ENCODE results near the gene MAP3K10. TPM values are rescaled to one million over a fixed set of nuclear protein-coding genes. Genes with fewer than 3 reads are reported as not detected.
A peak's percentile ranks its signal among the peaks of the same experiment; 100 is the strongest.
"Not testable (repeated sequence)": the region's sequence is repeated elsewhere in the genome, so short reads cannot be mapped to it uniquely, and the experiment has no call there.

The MAP3K10 gene
- total RNA-seq, 2 experiments from 2014 or later: 19.9 to 25.4 TPM

- ATAC-seq (no peak), DNase-seq (no peak)
- H3K27ac Mint-ChIP-seq: no peak overlapping the region
- no peaks in the 10 kb centered on the region for H3K36me3 Mint-ChIP-seq
- peaks cover 9% of the 10 kb centered on the region for H3K4me1 Mint-ChIP-seq
- no peaks in the 10 kb centered on the region for H3K27me3 Mint-ChIP-seq
- H3K9me3 Mint-ChIP-seq (ENCODE audit: low read depth): no peaks in the 10 kb centered on the region
- no peak overlapping the region for H3K4me3 Mint-ChIP-seq
- CTCF ChIA-PET: interaction anchor here (1.1 to 3.3 kb wide), 4 partner anchors 8 to 34 kb away, joined by 3 to 12 read pairs (median 4); no protein-coding TSS in a partner anchor
Observed at GRCh38 chr19:40157059-40157458, 34.2 kb upstream of the MAP3K10 start.

- H3K27me3 Mint-ChIP-seq: no peaks in the 10 kb centered on the region
- CTCF ChIA-PET: interaction anchor here (0.6 kb wide), 1 partner anchor 185 kb away, joined by 5 read pairs; no protein-coding TSS in a partner anchor
- H3K36me3 Mint-ChIP-seq: no peaks in the 10 kb centered on the region
- H3K27ac Mint-ChIP-seq: no peak overlapping the region
- H3K4me3 Mint-ChIP-seq: no peak overlapping the region
- H3K4me1 Mint-ChIP-seq: peaks cover 12% of the 10 kb centered on the region
- H3K9me3 Mint-ChIP-seq (ENCODE audit: low read depth): no peaks in the 10 kb centered on the region
- DNase-seq: no peak
- no peak for ATAC-seq
Observed at GRCh38 chr19:40159744-40160143, 31.5 kb upstream of the MAP3K10 start.

GRCh38 chr19:40162104-40162503 is 29.1 kb upstream of the MAP3K10 start:
- H3K36me3 Mint-ChIP-seq: no peaks in the 10 kb centered on the region
- CTCF ChIA-PET: interaction anchor here (0.8 kb wide), 1 partner anchor 264 kb away, joined by 3 read pairs; no protein-coding TSS in a partner anchor
- H3K4me3 Mint-ChIP-seq: no peak overlapping the region
- H3K4me1 Mint-ChIP-seq: peaks cover 9% of the 10 kb centered on the region
- ATAC-seq (no peak), DNase-seq (no peak)
- H3K9me3 Mint-ChIP-seq (ENCODE audit: low read depth): no peaks in the 10 kb centered on the region
- H3K27me3 Mint-ChIP-seq: no peaks in the 10 kb centered on the region
- no peak overlapping the region for H3K27ac Mint-ChIP-seq

- Mint-ChIP-seq H3K4me1 (peaks cover 9% of the 10 kb centered on the region), H3K9me3 (ENCODE audit: low read depth) (no peaks in the 10 kb centered on the region), H3K27ac (no peak overlapping the region), H3K36me3 (no peaks in the 10 kb centered on the region), H3K27me3 (no peaks in the 10 kb centered on the region), H3K4me3 (no peak overlapping the region)
- ATAC-seq: no peak
- CTCF ChIA-PET: interaction anchor here (2.8 kb wide), 1 partner anchor 20 kb away, joined by 30 read pairs; no protein-coding TSS in a partner anchor
- no peak for DNase-seq
Observed at GRCh38 chr19:40163541-40164129, 27.6 kb upstream of the MAP3K10 start.

- Mint-ChIP-seq H3K36me3 (no peaks in the 10 kb centered on the region), H3K9me3 (ENCODE audit: low read depth) (no peaks in the 10 kb centered on the region), H3K27ac (peak overlapping the region; percentile 14), H3K27me3 (no peaks in the 10 kb centered on the region), H3K4me3 (no peak overlapping the region), H3K4me1 (peaks cover 9% of the 10 kb centered on the region)
- DNase-seq (peak; percentile 79), ATAC-seq (peak; percentile 84)
- CTCF ChIA-PET: interaction anchor here (0.6 to 3.4 kb wide), 24 partner anchors 9 to 373 kb away, joined by 3 to 30 read pairs (median 4); partner anchors contain the start of gene PSMC4
Observed at GRCh38 chr19:40165362-40165937, 25.8 kb upstream of the MAP3K10 start.

- not testable (repeated sequence) for H3K4me3 Mint-ChIP-seq; H3K27ac Mint-ChIP-seq; H3K9me3 Mint-ChIP-seq (ENCODE audit: low read depth); DNase-seq; H3K27me3 Mint-ChIP-seq; H3K36me3 Mint-ChIP-seq; H3K4me1 Mint-ChIP-seq; ATAC-seq
- CTCF ChIA-PET: interaction anchor here (1.5 kb wide), 1 partner anchor 29 kb away, joined by 6 read pairs; no protein-coding TSS in a partner anchor
Observed at GRCh38 chr19:40169482-40170302, 21.5 kb upstream of the MAP3K10 start.

- CTCF ChIA-PET: interaction anchor here (1.5 kb wide), 1 partner anchor 30 kb away, joined by 6 read pairs; no protein-coding TSS in a partner anchor
- H3K4me1 Mint-ChIP-seq; H3K27ac Mint-ChIP-seq; DNase-seq; H3K4me3 Mint-ChIP-seq; H3K27me3 Mint-ChIP-seq; H3K9me3 Mint-ChIP-seq (ENCODE audit: low read depth); ATAC-seq; H3K36me3 Mint-ChIP-seq: not testable (repeated sequence)
Observed at GRCh38 chr19:40170303-40170989, 20.8 kb upstream of the MAP3K10 start.

GRCh38 chr19:40171293-40171692 is 19.9 kb upstream of the MAP3K10 start:
- H3K9me3 Mint-ChIP-seq (ENCODE audit: low read depth); H3K4me1 Mint-ChIP-seq; H3K27ac Mint-ChIP-seq; DNase-seq; H3K36me3 Mint-ChIP-seq; H3K27me3 Mint-ChIP-seq; CTCF ChIA-PET; ATAC-seq; H3K4me3 Mint-ChIP-seq: not testable (repeated sequence)

GRCh38 chr19:40174092-40174491 is 17.1 kb upstream of the MAP3K10 start:
- no peaks in the 10 kb centered on the region for H3K4me1 Mint-ChIP-seq
- H3K9me3 Mint-ChIP-seq (ENCODE audit: low read depth): no peaks in the 10 kb centered on the region
- H3K4me3 Mint-ChIP-seq: no peak overlapping the region
- ATAC-seq (no peak), DNase-seq (no peak)
- CTCF ChIA-PET: interaction anchor here (1.0 to 1.4 kb wide), 2 partner anchors 9 to 16 kb away, joined by 3 to 5 read pairs; no protein-coding TSS in a partner anchor
- H3K27me3 Mint-ChIP-seq: peaks cover 4% of the 10 kb centered on the region
- no peaks in the 10 kb centered on the region for H3K36me3 Mint-ChIP-seq
- no peak overlapping the region for H3K27ac Mint-ChIP-seq

- H3K27ac Mint-ChIP-seq: no peak overlapping the region
- no peaks in the 10 kb centered on the region for H3K36me3 Mint-ChIP-seq
- H3K9me3 Mint-ChIP-seq (ENCODE audit: low read depth): no peaks in the 10 kb centered on the region
- no peaks in the 10 kb centered on the region for H3K4me1 Mint-ChIP-seq
- H3K27me3 Mint-ChIP-seq: peaks cover 14% of the 10 kb centered on the region
- DNase-seq (no peak), ATAC-seq (no peak)
- CTCF ChIA-PET: interaction anchor here (0.9 kb wide), 1 partner anchor 10 kb away, joined by 3 read pairs; no protein-coding TSS in a partner anchor
- H3K4me3 Mint-ChIP-seq: no peak overlapping the region
Observed at GRCh38 chr19:40175820-40176219, 15.4 kb upstream of the MAP3K10 start.

GRCh38 chr19:40177286-40178070 is 13.7 kb upstream of the MAP3K10 start:
- H3K27me3 Mint-ChIP-seq: peaks cover 14% of the 10 kb centered on the region
- DNase-seq: no peak
- H3K4me3 Mint-ChIP-seq: no peak overlapping the region
- no peaks in the 10 kb centered on the region for H3K36me3 Mint-ChIP-seq
- no peaks in the 10 kb centered on the region for H3K9me3 Mint-ChIP-seq (ENCODE audit: low read depth)
- CTCF ChIA-PET: interaction anchor here (1.0 kb wide), 1 partner anchor 12 kb away, joined by 3 read pairs; no protein-coding TSS in a partner anchor
- no peak for ATAC-seq
- H3K27ac Mint-ChIP-seq: no peak overlapping the region
- H3K4me1 Mint-ChIP-seq: no peaks in the 10 kb centered on the region

GRCh38 chr19:40178756-40179155 is 12.5 kb upstream of the MAP3K10 start:
- ATAC-seq: no peak
- H3K4me1 Mint-ChIP-seq: no peaks in the 10 kb centered on the region
- no peak overlapping the region for H3K4me3 Mint-ChIP-seq
- H3K27ac Mint-ChIP-seq: no peak overlapping the region
- CTCF ChIA-PET: interaction anchor here (0.6 to 1.0 kb wide), 3 partner anchors 13 to 425 kb away, joined by 3 to 6 read pairs (median 3); no protein-coding TSS in a partner anchor
- DNase-seq: no peak
- peaks cover 14% of the 10 kb centered on the region for H3K27me3 Mint-ChIP-seq
- no peaks in the 10 kb centered on the region for H3K36me3 Mint-ChIP-seq
- H3K9me3 Mint-ChIP-seq (ENCODE audit: low read depth): no peaks in the 10 kb centered on the region

Measured in activated CD8-positive, alpha-beta memory T cell treated with anti-CD3 and anti-CD28 coated beads, Interleukin-2, amount 10 ng/mL, durations not matched to agents 7 days and 5 days (primary cell).